Mammary epithelial cell (primary cell): ENCODE results near the gene DPH6.

Experiments used
- EZH2 ChIP-seq: IDR thresholded peaks from 2 replicates; pipeline ENCODE4 v1.6.1; 2012; ENCODE audit warnings: low read length, inconsistent platforms, borderline replicate concordance
- TF ChIP-seq, protein P1 (sequence below), 2 donors: IDR thresholded peaks in 1 of 2; conservative IDR thresholded peaks in 1 of 2; 2 replicates each; pipeline ENCODE4 v1.5.1; 2011 to 2012; ENCODE audit warnings: inconsistent platforms in 2 of 2, low read length in 2 of 2, mild to moderate bottlenecking in 2 of 2, control low read depth in 1 of 2, low read depth in 1 of 2; ENCODE audit not compliant: insufficient read depth in 1 of 2; ENCODE audit errors: extremely low read depth in 1 of 2

DNA sequence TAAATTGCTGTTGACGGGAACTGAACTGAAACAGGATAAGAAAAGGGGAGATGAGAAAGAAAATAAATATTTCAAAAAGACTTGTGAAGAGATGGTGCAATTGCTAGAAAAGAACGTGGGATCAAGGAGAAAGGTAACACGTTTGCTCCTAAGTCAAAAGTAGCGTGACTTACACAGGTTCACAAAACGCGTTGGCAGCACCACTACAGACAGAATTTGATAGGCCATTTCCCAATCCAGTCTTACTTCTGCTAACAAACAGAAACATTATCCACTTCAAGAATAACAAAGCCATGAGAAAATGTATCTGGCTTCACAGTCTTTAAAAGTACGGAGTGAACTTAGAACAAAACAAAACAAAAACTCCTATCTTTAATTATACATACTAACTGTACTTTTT, 75.5 kb downstream of the DPH6 start:
- TF ChIP-seq, protein P1, sequence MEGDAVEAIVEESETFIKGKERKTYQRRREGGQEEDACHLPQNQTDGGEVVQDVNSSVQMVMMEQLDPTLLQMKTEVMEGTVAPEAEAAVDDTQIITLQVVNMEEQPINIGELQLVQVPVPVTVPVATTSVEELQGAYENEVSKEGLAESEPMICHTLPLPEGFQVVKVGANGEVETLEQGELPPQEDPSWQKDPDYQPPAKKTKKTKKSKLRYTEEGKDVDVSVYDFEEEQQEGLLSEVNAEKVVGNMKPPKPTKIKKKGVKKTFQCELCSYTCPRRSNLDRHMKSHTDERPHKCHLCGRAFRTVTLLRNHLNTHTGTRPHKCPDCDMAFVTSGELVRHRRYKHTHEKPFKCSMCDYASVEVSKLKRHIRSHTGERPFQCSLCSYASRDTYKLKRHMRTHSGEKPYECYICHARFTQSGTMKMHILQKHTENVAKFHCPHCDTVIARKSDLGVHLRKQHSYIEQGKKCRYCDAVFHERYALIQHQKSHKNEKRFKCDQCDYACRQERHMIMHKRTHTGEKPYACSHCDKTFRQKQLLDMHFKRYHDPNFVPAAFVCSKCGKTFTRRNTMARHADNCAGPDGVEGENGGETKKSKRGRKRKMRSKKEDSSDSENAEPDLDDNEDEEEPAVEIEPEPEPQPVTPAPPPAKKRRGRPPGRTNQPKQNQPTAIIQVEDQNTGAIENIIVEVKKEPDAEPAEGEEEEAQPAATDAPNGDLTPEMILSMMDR (conservative IDR thresholded peaks at IDR 0.05 in 1 of 2, IDR thresholded peaks at IDR 0.05 in 1 of 2; ENCODE audit: extremely low read depth in 1 of 2, insufficient read depth in 1 of 2, low read depth in 1 of 2, low read length in 2 of 2): no peak
- TF ChIP-seq EZH2: no peak
